H1 (cell line): ENCODE results near the gene ZNF408. TPM values are rescaled to one million over a fixed set of nuclear protein-coding genes. Genes with fewer than 3 reads are reported as not detected.

Experiments
- BRCA1 ChIP-seq: IDR thresholded peaks from 2 replicates; pipeline ENCODE4 v1.6.1; 2012; ENCODE audit warnings: low read depth, low read length, improper control_type of control experiment
- PHF8 ChIP-seq: fragments of 200-600 bp; sonication (generic); conservative IDR thresholded peaks from 2 replicates; pipeline ENCODE4 v1.7.1; 2012; ENCODE audit warnings: low read depth, mild to moderate bottlenecking, inconsistent platforms, low read length, moderate library complexity
- polyA plus RNA-seq, 7 experiments: library from polyadenylated mRNA; depleted of rRNA in 3 of 7; stranded (reverse) in 5 of 7; unstranded in 2 of 7; fragments of >200 nt in 5 of 7; fragments of 200-250 nt in 2 of 7; gene quantifications; 1 replicate in 5 of 7; 2 replicates in 1 of 7; 4 replicates in 1 of 7; pipeline versions ENCODE4 v1.2.1 to v1.2.3, GENCODE V29; 2011 to 2013; ENCODE audit warnings: missing spikeins in 2 of 7, mixed read lengths in 2 of 7
- total RNA-seq: library from RNA; stranded (reverse); fragmentation: NEBNext Ultra II Directional; extraction: Animal tissue kit (Norgen Biotek cat#: 25700); gene quantifications from 2 replicates; pipeline ENCODE4 v1.2.1, GENCODE V29; 2021

ZNF408 gene
- total and polyA plus RNA-seq, 2 of the 8 experiments (the other 6 are each of a cell fraction or from before 2014, with no cell fraction given) = 10.7 to 11.0 TPM

DNA sequence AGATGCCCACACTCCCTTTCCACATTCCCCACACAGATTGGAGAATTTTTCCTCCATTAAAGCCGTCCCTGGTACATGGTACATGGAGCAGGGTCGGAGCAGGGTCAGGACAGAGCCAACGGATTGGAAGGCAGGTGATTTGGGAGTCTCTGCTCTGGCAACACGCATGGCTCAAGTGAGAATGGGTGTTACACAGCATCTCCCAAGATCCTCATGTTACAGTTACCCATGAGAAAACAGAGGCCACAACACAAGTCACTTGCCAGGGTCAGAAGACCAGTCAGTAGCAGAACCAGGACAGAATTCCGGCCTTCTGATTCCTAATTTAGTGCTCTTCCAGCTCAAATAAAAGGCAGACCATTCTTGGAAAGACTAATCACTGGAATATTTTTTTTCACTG lies 10.5 kb downstream of the ZNF408 start (continued):
- TF ChIP-seq PHF8 (no peak), BRCA1 (no peak)
- TF ChIP-seq, all 59 proteins: peak for 0
